ENCODE measurements around the gene DCTN2.

DCTN2 gene

DNA sequence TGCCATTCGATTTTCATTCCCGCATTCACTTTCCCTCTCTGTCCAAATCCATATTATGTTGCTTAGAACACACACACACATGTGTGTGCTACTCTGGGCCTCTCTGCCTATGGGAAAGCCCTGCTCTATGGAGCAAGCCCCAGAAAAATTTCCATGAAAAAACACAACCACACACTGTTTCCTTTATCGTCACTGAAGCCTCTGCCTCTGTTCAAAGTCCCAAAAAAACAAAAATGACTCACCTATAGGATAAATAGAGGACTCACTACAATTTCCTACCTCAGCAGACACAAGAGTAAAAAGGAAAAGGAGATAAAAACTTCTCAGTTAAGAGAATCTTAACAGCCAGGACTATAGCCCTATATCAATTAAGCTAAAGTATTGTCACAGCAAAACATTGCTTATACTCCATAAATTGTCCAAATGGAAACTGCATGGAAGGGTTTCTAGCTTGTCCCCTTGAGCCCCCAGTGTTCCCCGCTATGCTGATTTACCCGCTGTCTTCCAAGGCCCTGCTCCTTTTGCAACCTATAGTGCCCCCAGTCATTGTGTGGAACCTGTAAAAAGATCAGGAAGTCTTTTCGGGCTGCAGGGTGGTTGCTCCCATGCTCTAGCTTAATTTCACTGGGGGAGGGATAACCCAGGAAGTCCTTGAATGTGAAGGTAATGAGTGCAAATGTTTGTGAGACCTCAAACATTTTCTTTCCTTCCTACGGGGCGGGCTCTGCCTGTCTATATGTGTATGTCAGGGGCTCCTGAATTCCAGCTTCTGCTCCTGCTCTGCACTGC is 32.9 kb upstream of the DCTN2 start:
- DNase-seq: no peak
- peaks cover 61% of the 10 kb centered on the region for H3K36me3 ChIP-seq
- no peak overlapping the region for H3K4me3 ChIP-seq (ENCODE audit: low read depth, low read length)
- no peaks in the 10 kb centered on the region for H3K9me3 ChIP-seq (ENCODE audit: severe bottlenecking)
- TF ChIP-seq, protein P1, sequence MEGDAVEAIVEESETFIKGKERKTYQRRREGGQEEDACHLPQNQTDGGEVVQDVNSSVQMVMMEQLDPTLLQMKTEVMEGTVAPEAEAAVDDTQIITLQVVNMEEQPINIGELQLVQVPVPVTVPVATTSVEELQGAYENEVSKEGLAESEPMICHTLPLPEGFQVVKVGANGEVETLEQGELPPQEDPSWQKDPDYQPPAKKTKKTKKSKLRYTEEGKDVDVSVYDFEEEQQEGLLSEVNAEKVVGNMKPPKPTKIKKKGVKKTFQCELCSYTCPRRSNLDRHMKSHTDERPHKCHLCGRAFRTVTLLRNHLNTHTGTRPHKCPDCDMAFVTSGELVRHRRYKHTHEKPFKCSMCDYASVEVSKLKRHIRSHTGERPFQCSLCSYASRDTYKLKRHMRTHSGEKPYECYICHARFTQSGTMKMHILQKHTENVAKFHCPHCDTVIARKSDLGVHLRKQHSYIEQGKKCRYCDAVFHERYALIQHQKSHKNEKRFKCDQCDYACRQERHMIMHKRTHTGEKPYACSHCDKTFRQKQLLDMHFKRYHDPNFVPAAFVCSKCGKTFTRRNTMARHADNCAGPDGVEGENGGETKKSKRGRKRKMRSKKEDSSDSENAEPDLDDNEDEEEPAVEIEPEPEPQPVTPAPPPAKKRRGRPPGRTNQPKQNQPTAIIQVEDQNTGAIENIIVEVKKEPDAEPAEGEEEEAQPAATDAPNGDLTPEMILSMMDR (IDR thresholded peaks at IDR 0.05; ENCODE audit: low read depth, low read length): no peak
- H3K27me3 ChIP-seq (ENCODE audit: insufficient read depth, low read depth, severe bottlenecking): no peaks in the 10 kb centered on the region
- H3K27ac ChIP-seq: no peak overlapping the region

DNA sequence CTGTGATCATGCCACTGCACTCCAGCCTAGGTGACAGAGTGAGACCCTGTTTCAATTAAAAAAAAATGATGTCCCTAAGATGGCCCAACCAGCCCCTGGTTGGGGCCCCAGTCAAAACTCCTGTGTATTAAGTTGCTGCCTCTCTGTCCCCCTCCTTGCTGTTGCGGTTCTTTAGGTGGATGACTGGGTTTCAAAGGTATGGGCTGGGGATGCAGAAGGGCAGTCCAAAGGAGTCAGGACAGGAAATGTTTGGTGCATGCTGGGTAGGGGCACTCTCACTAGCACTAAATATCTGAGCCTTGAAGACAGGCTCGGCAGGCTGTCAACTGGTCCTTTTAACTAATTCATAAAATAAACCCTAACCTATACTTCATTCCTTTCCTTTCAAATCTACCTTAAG is 32.0 kb upstream of the DCTN2 start:
- Histone ChIP-seq H3K9me3 (ENCODE audit: severe bottlenecking) (no peaks in the 10 kb centered on the region), H3K27me3 (ENCODE audit: insufficient read depth, low read depth, severe bottlenecking) (no peaks in the 10 kb centered on the region), H3K27ac (no peak overlapping the region), H3K4me3 (ENCODE audit: low read depth, low read length) (no peak overlapping the region), H3K36me3 (peaks cover 64% of the 10 kb centered on the region)
- no peak for DNase-seq
- TF ChIP-seq, protein P1 (IDR thresholded peaks at IDR 0.05; ENCODE audit: low read depth, low read length): no peak

DNA sequence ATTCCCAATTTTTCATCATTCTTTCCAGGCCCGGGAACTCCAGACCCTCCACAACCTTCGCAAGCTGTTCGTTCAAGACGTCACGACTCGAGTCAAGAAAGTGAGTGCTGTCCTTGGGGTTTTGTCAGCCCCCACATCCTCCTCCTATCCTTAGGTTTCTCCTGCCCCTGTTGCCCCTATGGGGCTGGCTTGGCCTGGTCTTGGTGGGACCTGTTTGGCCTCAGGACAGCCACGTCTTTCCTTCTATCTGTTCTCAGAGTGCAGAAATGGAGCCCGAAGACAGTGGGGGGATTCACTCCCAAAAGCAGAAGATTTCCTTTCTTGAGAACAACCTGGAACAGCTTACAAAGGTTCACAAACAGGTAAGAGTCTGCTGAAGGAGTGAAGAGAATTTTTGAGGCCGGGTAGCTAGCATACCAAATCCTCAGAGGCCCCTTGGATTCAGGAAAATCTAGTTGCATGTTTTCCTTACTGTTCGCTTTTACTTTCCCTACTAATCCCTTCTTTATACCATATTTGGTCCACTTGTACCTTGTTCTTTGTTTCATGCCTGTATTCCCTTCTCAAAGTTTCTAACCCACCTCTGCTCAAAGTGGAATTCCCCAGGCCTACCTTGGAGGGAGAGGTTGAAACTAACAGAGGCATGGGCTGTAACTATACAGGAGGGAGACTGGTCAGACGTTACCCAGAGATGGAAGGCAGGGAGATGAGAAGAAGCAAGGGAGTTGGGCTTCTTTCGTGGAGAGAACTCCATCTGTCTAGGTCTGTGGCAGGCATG is 31.2 kb upstream of the DCTN2 start:
- Histone ChIP-seq H3K9me3 (ENCODE audit: severe bottlenecking) (no peaks in the 10 kb centered on the region), H3K27me3 (ENCODE audit: insufficient read depth, low read depth, severe bottlenecking) (no peaks in the 10 kb centered on the region), H3K4me3 (ENCODE audit: low read depth, low read length) (no peak overlapping the region), H3K27ac (no peak overlapping the region), H3K36me3 (peaks cover 64% of the 10 kb centered on the region)
- TF ChIP-seq, protein P1 (IDR thresholded peaks at IDR 0.05; ENCODE audit: low read depth, low read length): no peak
- DNase-seq: no peak

DNA sequence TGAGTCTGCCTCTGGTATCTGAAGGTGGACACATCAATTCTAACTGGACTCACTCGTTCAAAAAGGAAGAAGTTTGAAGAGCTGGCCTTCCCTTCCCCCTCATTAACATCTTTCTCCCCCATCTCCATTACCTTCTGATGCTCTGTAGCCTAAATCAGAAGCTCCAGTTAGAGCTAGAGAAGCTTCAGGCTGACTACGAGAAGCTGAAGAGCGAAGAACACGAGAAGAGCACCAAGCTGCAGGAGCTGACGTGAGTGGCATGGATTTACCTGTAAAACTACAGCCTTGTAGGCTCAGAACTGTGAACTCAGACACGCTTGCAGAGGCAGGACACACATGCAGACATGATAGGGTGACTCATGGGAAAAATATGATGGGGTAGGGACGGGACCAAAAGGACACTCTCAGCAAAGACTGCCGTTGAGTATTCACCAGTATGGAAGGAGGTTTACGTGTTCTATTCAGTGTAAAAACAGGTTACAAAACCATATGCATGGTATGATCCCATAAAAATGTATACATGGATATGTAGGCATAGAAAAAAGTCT is 29.7 kb upstream of the DCTN2 start:
- H3K27me3 ChIP-seq (ENCODE audit: insufficient read depth, low read depth, severe bottlenecking): no peaks in the 10 kb centered on the region
- peaks cover 71% of the 10 kb centered on the region for H3K36me3 ChIP-seq
- no peak overlapping the region for H3K4me3 ChIP-seq (ENCODE audit: low read depth, low read length)
- H3K27ac ChIP-seq: no peak overlapping the region
- no peak for DNase-seq
- no peaks in the 10 kb centered on the region for H3K9me3 ChIP-seq (ENCODE audit: severe bottlenecking)
- TF ChIP-seq, protein P1 (IDR thresholded peaks at IDR 0.05; ENCODE audit: low read depth, low read length): no peak

DNA sequence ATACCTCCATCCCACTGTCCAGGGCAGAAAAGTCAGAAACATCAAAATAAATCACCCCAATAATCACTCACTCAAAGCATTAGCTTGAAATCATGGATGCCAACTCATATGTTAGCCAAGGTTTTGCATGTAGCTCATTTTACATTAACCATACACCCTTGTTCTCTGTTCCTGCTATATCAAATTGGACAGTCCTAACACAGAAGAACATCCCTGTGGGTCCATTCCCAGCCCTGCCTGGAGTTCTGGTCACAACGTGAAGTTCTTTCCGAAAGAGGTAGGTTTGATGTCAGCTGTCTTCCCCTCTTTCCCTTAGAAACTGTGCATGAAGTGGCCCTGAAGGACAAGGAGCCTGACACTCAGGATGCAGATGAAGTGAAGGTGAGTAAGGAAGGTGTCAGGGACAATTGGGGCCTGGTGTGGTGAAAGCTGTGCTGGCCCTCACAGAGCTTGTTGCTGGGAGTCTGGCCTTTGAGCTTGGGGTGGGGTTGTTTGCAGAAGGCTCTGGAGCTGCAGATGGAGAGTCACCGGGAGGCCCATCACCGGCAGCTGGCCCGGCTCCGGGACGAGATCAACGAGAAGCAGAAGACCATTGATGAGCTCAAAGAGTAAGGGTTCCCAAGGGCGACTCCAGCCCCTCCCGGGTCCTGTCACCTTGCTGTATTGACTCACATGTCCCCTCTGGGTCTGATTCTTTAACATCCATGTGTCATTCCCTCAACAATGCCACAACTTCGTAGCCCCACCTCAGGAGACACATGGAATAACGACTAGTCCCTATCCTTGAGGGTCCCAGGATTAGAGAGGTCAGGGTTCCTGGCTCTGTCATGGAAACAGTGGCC is 29.0 kb upstream of the DCTN2 start:
- no peaks in the 10 kb centered on the region for H3K9me3 ChIP-seq (ENCODE audit: severe bottlenecking)
- DNase-seq: no peak
- no peaks in the 10 kb centered on the region for H3K27me3 ChIP-seq (ENCODE audit: insufficient read depth, low read depth, severe bottlenecking)
- peaks cover 67% of the 10 kb centered on the region for H3K36me3 ChIP-seq
- H3K4me3 ChIP-seq (ENCODE audit: low read depth, low read length): no peak overlapping the region
- TF ChIP-seq, protein P1 (IDR thresholded peaks at IDR 0.05; ENCODE audit: low read depth, low read length): no peak
- no peak overlapping the region for H3K27ac ChIP-seq

Data from WERI-Rb-1 (cell line).